Right lobe of liver (tissue), 6 donors: ENCODE results near the gene KCTD13. TPM values are rescaled to one million over a fixed set of nuclear protein-coding genes. Genes with fewer than 3 reads are reported as not detected.
"Not testable (repeated sequence)": the region's sequence is repeated elsewhere in the genome, so short reads cannot be mapped to it uniquely, and the experiment has no call there.

Experiments used
- ATAC-seq, 4 donors: fragments of 200-7000 bp; cut with Tn5 transposase; one replicate each; pipeline ENCODE4 v1.9.1; 2020; ENCODE audit warnings: mild to moderate bottlenecking in 4 of 4, moderate library complexity in 4 of 4
- DNase-seq, 3 donors: peaks; one replicate each; pipeline ENCODE4 v3.0.0-alpha.2; 2020
- H3K27ac ChIP-seq, 3 donors: fragments of 200-600 bp; one replicate each; pipeline ENCODE4 v1.8.0; 2022
- H3K27me3 ChIP-seq, 2 donors: fragments of 200-600 bp; one replicate each; pipeline ENCODE4 v1.8.0; 2022
- H3K36me3 ChIP-seq, 4 donors: fragments of 200-600 bp; sonication (generic) in 1 of 4; one replicate each; pipeline versions ENCODE4 v1.5.1 to v1.8.0; 2017 to 2022; ENCODE audit warnings: control low read depth in 1 of 4
- H3K4me1 ChIP-seq, 4 donors: fragments of 200-600 bp; sonication (generic) in 1 of 4; one replicate each; pipeline versions ENCODE4 v1.5.1 to v1.8.0; 2017 to 2022; ENCODE audit warnings: control low read depth in 1 of 4
- H3K4me3 ChIP-seq, 3 donors: fragments of 200-600 bp; one replicate each; pipeline ENCODE4 v1.8.0; 2022
- H3K9me3 ChIP-seq, 4 donors: fragments of 200-600 bp; sonication (generic) in 1 of 4; one replicate each; pipeline versions ENCODE4 v1.5.1 to v1.8.0; 2017 to 2022; ENCODE audit warnings: control low read depth in 1 of 4
- CTCF ChIP-seq, 4 donors: fragments of 200-600 bp in 3 of 4; fragments of 450-650 bp in 1 of 4; IDR thresholded peaks; one replicate each; pipeline versions ENCODE4 v1.5.1 to v1.8.0; 2016 to 2022; ENCODE audit warnings: antibody characterized with exemption in 4 of 4, mild to moderate bottlenecking in 2 of 4
- POLR2A ChIP-seq: fragments of 450-650 bp; IDR thresholded peaks from one replicate; pipeline ENCODE4 v1.6.1; 2017; ENCODE audit warnings: antibody characterized with exemption, mild to moderate bottlenecking
- WGBS: methylation state at CpG from one replicate; pipeline ENCODE4 v1.1.6; 2018; ENCODE audit warnings: low coverage, low lambda C conversion rate; ENCODE audit not compliant: insufficient coverage; ENCODE audit errors: missing lambda C conversion rate; 5-methylcytosine and 5-hydroxymethylcytosine counted together
- intact Hi-C, 2 donors: fragments of 100-400 bp; cut with DNase I; formaldehyde crosslinking; loops; one replicate each; pipeline versions ENCODE4 v1.11.2 to v1.14.1; 2022
- total RNA-seq, 6 experiments: library from RNA; depleted of rRNA in 2 of 6; stranded (reverse); fragments of >200 nt in 2 of 6; fragmentation: NEBNext Ultra II Directional in 3 of 6; extraction: Animal tissue kit (Norgen Biotek cat#: 25700) in 3 of 6; gene quantifications; one replicate each; pipeline versions ENCODE4 v1.1.0 to v1.2.4, GENCODE V29; 2016 to 2023
- donor health status: DM: no; HTN: yes; CAD: no.
- donor health status: DM: no; HTN: no; CAD: no.
- donor health status: DM: no; HTN: no; CAD: no.
- donor health status: DM: no; HTN: yes; CAD: no.
- donor health status: DM: no; HTN: yes; CAD: no.

Gene KCTD13
- total RNA-seq, 6 experiments from 2014 or later: 5.4 to 13.5 (median 7.2) TPM

GRCh38 chr16:29961127-29961478, 35.1 kb upstream of the KCTD13 start:
- H3K9me3 ChIP-seq: no peaks in the 10 kb centered on the region
- H3K4me1 ChIP-seq: peaks cover 0 to 30% (median 4%) of the 10 kb centered on the region in 4 donors
- peak overlapping the region; percentile 72 to 79 (median 74) for H3K4me3 ChIP-seq
- TF ChIP-seq CTCF (IDR thresholded peaks at IDR 0.05): no peak
- no peak for TF ChIP-seq POLR2A
- no peaks in the 10 kb centered on the region for H3K27me3 ChIP-seq
- H3K27ac ChIP-seq: peak overlapping the region in 2 of 3 donors; percentile 83 to 90
- intact Hi-C loops: no loop called here
- DNase-seq: no peak
- WGBS: 70% methylated on average over 6 of the region's 10 CpGs
- no peak for ATAC-seq
- no peaks in the 10 kb centered on the region for H3K36me3 ChIP-seq

GRCh38 chr16:29959821-29960220, 33.8 kb upstream of the KCTD13 start:
- H3K27ac ChIP-seq, intact Hi-C loops, ATAC-seq, DNase-seq, H3K36me3 ChIP-seq, H3K9me3 ChIP-seq, H3K27me3 ChIP-seq, H3K4me3 ChIP-seq: not testable (repeated sequence)
- WGBS: 74% methylated on average over 4 of the region's 4 CpGs
- H3K4me1 ChIP-seq: peaks cover 0 to 17% (median 1%) of the 10 kb centered on the region in 4 donors

GRCh38 chr16:29959293-29959692, 33.3 kb upstream of the KCTD13 start:
- WGBS: 84% methylated on average over 8 of the region's 9 CpGs
- TF ChIP-seq POLR2A: no peak
- no peak for TF ChIP-seq CTCF (IDR thresholded peaks at IDR 0.05)
- H3K9me3 ChIP-seq: no peaks in the 10 kb centered on the region
- H3K4me3 ChIP-seq: no peak overlapping the region
- DNase-seq: no peak
- no peaks in the 10 kb centered on the region for H3K27me3 ChIP-seq
- H3K36me3 ChIP-seq: no peaks in the 10 kb centered on the region
- intact Hi-C loops: no loop called here
- peaks cover 0 to 16% (median 1%) of the 10 kb centered on the region in 4 donors for H3K4me1 ChIP-seq
- ATAC-seq: no peak
- no peak overlapping the region for H3K27ac ChIP-seq

GRCh38 chr16:29958756-29959155, 32.7 kb upstream of the KCTD13 start:
- Histone ChIP-seq H3K27ac (no peak overlapping the region), H3K4me1 (peaks cover 0 to 16% (median 1%) of the 10 kb centered on the region in 4 donors), H3K4me3 (no peak overlapping the region), H3K36me3 (no peaks in the 10 kb centered on the region), H3K9me3 (no peaks in the 10 kb centered on the region), H3K27me3 (no peaks in the 10 kb centered on the region)
- no peak for DNase-seq
- 83% methylated on average over 4 of the region's 5 CpGs for WGBS
- TF ChIP-seq CTCF (IDR thresholded peaks at IDR 0.05) (no peak), POLR2A (no peak)
- intact Hi-C loops: no loop called here
- no peak for ATAC-seq

- no peak for DNase-seq
- Histone ChIP-seq H3K36me3 (no peaks in the 10 kb centered on the region), H3K27ac (no peak overlapping the region), H3K4me1 (no peaks in the 10 kb centered on the region), H3K4me3 (no peak overlapping the region), H3K9me3 (no peaks in the 10 kb centered on the region), H3K27me3 (no peaks in the 10 kb centered on the region)
- TF ChIP-seq POLR2A (no peak), CTCF (IDR thresholded peaks at IDR 0.05) (no peak)
- intact Hi-C loops: no loop called here
- no peak for ATAC-seq
- WGBS: 80% methylated on average over 5 of the region's 8 CpGs
Measured at GRCh38 chr16:29951625-29952365, 25.8 kb upstream of the KCTD13 start.
